Ishikawa (cell line): Measurements from ENCODE around the gene PRKCE.

Experiments used
- CEBPB ChIP-seq: IDR thresholded peaks from 2 replicates; pipeline ENCODE4 v1.6.1; 2012
- CREB1 ChIP-seq: IDR thresholded peaks from 2 replicates; pipeline ENCODE4 v1.6.1; 2012; ENCODE audit warnings: low read depth
- EGR1 ChIP-seq: IDR thresholded peaks from 2 replicates; pipeline ENCODE4 v1.6.1; 2012
- EP300 ChIP-seq: IDR thresholded peaks from 2 replicates; pipeline ENCODE4 v1.6.1; 2012; ENCODE audit warnings: borderline replicate concordance
- FOXM1 ChIP-seq: IDR thresholded peaks from 2 replicates; pipeline ENCODE4 v1.6.1; 2012; ENCODE audit warnings: low read depth, borderline replicate concordance
- NFIC ChIP-seq: IDR thresholded peaks from 2 replicates; pipeline ENCODE4 v1.6.1; 2012
- RAD21 ChIP-seq: IDR thresholded peaks from 2 replicates; pipeline ENCODE4 v1.6.1; 2012; ENCODE audit warnings: low read depth
- TAF1 ChIP-seq: IDR thresholded peaks from 2 replicates; pipeline ENCODE4 v1.6.1; 2012; ENCODE audit warnings: low read depth, mild to moderate bottlenecking
- TCF12 ChIP-seq: IDR thresholded peaks from 2 replicates; pipeline ENCODE4 v1.6.1; 2012; ENCODE audit warnings: low read depth
- TEAD4 ChIP-seq: IDR thresholded peaks from 2 replicates; pipeline ENCODE4 v1.6.1; 2012
- YY1 ChIP-seq: IDR thresholded peaks from 2 replicates; pipeline ENCODE4 v1.6.1; 2012; ENCODE audit warnings: low read depth
- ZBTB7A ChIP-seq: IDR thresholded peaks from 2 replicates; pipeline ENCODE4 v1.6.1; 2012; ENCODE audit warnings: low read depth
- TF ChIP-seq, protein P1 (sequence below): IDR thresholded peaks from 2 replicates; pipeline ENCODE4 v1.6.1; 2012; ENCODE audit warnings: low read depth, mild to moderate bottlenecking
- TF ChIP-seq, protein P2 (sequence below): IDR thresholded peaks from 2 replicates; pipeline ENCODE4 v1.6.1; 2012
- TF ChIP-seq, protein P3 (sequence below): IDR thresholded peaks from 2 replicates; pipeline ENCODE4 v1.6.1; 2012

The PRKCE gene

DNA sequence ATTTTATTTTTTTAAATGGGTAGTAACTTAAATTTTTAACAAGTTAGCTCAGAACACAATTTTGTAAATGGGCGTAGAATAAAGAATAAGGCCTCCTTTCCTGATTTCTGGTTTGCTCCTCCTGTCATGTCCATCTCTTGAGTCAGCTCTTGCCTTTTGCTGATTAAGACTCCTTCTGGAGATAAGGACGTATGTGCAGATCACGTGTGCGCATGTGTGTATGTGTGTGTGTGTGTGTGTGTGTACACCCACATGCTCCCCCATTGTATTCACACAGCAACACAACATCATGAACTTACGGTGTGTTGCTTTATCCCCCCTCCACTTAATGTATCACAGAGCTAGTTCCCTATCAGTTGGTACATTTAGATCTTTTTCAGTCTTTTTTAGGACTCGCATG is 182.9 kb downstream of the PRKCE start:
- TF ChIP-seq TEAD4 (no peak), RAD21 (no peak), ZBTB7A (no peak), CEBPB (no peak), YY1 (no peak), CREB1 (no peak), FOXM1 (no peak), TAF1 (no peak), NFIC (no peak), EP300 (no peak), TCF12 (no peak), EGR1 (no peak)
- TF ChIP-seq, protein P1, sequence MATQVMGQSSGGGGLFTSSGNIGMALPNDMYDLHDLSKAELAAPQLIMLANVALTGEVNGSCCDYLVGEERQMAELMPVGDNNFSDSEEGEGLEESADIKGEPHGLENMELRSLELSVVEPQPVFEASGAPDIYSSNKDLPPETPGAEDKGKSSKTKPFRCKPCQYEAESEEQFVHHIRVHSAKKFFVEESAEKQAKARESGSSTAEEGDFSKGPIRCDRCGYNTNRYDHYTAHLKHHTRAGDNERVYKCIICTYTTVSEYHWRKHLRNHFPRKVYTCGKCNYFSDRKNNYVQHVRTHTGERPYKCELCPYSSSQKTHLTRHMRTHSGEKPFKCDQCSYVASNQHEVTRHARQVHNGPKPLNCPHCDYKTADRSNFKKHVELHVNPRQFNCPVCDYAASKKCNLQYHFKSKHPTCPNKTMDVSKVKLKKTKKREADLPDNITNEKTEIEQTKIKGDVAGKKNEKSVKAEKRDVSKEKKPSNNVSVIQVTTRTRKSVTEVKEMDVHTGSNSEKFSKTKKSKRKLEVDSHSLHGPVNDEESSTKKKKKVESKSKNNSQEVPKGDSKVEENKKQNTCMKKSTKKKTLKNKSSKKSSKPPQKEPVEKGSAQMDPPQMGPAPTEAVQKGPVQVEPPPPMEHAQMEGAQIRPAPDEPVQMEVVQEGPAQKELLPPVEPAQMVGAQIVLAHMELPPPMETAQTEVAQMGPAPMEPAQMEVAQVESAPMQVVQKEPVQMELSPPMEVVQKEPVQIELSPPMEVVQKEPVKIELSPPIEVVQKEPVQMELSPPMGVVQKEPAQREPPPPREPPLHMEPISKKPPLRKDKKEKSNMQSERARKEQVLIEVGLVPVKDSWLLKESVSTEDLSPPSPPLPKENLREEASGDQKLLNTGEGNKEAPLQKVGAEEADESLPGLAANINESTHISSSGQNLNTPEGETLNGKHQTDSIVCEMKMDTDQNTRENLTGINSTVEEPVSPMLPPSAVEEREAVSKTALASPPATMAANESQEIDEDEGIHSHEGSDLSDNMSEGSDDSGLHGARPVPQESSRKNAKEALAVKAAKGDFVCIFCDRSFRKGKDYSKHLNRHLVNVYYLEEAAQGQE, result no peak
- TF ChIP-seq, protein P2, sequence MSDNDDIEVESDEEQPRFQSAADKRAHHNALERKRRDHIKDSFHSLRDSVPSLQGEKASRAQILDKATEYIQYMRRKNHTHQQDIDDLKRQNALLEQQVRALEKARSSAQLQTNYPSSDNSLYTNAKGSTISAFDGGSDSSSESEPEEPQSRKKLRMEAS, result no peak
- TF ChIP-seq, protein P3, sequence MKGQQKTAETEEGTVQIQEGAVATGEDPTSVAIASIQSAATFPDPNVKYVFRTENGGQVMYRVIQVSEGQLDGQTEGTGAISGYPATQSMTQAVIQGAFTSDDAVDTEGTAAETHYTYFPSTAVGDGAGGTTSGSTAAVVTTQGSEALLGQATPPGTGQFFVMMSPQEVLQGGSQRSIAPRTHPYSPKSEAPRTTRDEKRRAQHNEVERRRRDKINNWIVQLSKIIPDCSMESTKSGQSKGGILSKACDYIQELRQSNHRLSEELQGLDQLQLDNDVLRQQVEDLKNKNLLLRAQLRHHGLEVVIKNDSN, result no peak

DNA sequence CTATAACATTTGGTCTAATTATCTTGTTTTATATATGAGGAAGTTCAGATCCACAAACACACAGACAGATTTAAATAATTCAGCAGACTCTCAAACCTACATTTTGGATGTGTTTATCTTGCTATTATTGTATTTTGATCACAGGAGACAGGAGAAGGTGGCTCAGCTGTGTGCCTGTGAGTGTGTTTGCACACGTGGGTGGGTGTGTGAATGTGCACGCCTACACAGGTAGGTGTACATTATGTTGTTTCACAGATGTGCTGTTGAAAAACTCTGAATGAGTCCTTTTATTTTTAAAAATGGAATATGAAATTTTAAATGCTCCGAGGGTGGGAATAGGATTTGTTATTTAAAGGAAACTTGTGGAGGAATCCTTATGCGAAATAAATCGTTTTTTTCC is 183.4 kb downstream of the PRKCE start:
- TF ChIP-seq NFIC, result no peak
- no peak for TF ChIP-seq ZBTB7A
- no peak for TF ChIP-seq TCF12
- TF ChIP-seq TEAD4, result no peak
- TF ChIP-seq TAF1, result no peak
- TF ChIP-seq RAD21, result no peak
- TF ChIP-seq YY1, result no peak
- TF ChIP-seq CEBPB, result no peak
- TF ChIP-seq EGR1, result no peak
- TF ChIP-seq EP300, result no peak
- TF ChIP-seq CREB1, result no peak
- TF ChIP-seq, protein P1, result no peak
- TF ChIP-seq, protein P3, result no peak
- no peak for TF ChIP-seq FOXM1

DNA sequence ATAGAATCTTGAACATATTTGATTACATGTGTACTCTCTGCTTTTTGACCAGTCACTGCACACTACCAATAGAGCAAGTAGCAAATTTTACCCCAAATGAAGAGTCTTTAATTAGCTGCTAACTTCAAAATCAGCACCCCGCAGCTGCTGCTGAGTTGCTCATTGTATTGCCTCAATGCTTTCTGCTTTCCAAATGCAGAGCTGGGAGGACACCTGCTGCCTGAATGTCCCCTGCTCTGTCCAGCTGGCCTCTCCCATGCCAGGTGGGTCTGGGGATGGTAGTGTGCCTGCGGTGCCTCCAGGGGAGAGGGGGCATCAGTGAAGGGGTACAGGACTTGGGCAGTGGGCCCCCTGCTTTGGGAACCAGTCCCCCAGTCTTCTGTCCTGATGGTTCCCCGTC is 184.8 kb downstream of the PRKCE start:
- TF ChIP-seq NFIC, result no peak
- TF ChIP-seq RAD21, result no peak; the same call in 1 of the 2 replicates

DNA sequence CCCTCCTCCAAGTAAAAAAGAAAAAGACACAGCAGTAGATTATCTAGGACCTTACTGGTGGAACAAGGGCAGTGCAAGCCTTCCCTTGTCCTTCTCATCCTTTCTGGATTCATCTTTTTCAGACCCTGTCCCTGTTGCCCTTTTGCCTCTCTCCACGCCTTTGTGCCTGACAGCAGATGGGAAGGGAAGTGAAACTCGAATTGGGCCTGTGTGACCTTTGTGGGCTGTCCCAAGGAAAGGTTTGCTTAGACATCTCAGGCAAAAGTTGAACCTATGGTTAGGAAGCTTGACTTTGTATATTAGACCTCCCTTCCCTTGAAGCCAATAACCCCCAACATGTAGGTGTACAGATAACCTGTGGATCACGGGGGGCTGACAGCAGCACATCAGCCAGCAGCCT is 185.3 kb downstream of the PRKCE start:
- TF ChIP-seq TCF12 (no peak), TEAD4 (no peak), EGR1 (no peak), YY1 (no peak), CREB1 (no peak), FOXM1 (no peak), RAD21 (no peak), CEBPB (no peak), NFIC (no peak), ZBTB7A (no peak), EP300 (no peak), TAF1 (no peak)
- TF ChIP-seq, protein P1, result no peak
- TF ChIP-seq, protein P3, result no peak
- TF ChIP-seq, protein P2, result no peak
